OCI-LY7 (cell line): Measurements from ENCODE around the gene CAPN13.

ENCODE experiments used
- CTCF ChIP-seq: fragments of 200-600 bp; sonication (generic); conservative IDR thresholded peaks from 2 replicates; pipeline ENCODE4 v1.5.1; 2014; ENCODE audit warnings: mild to moderate bottlenecking, antibody characterized with exemption, low read length, moderate library complexity, mixed read lengths
- EZH2phosphoT487 ChIP-seq: fragments of 200-600 bp; sonication (generic); IDR thresholded peaks from 2 replicates; pipeline ENCODE4 v1.6.1; 2018; ENCODE audit warnings: low read depth, borderline replicate concordance, mild to moderate bottlenecking, mixed run types, antibody characterized with exemption, low read length, moderate library complexity, mixed read lengths

- TF ChIP-seq CTCF, result no peak
- TF ChIP-seq EZH2phosphoT487, result no peak
These were observed 115.9 kb downstream of the CAPN13 start for GRCh38 chr2:30691091-30691947.
